Small intestine (tissue), 7 donors: ENCODE data around the gene CD248. TPM values are rescaled to one million over a fixed set of nuclear protein-coding genes. Genes with fewer than 3 reads are reported as not detected.

ENCODE experiments used
- DNase-seq, 2 donors: peaks; one replicate each; pipeline versions ENCODE4 v3.0.0 to v3.0.0-alpha.2; 2013
- FAIRE-seq: peaks from 2 replicates; lab custom pipeline; 2012; peaks lifted over from hg19 to GRCh38; lab: Jason Lieb, UNC
- H3K27ac ChIP-seq, 3 donors: one replicate each; pipeline ENCODE4 v1.5.1; 2013; ENCODE audit warnings: low read length in 2 of 3, mild to moderate bottlenecking in 2 of 3, control low read depth in 1 of 3, inconsistent platforms in 1 of 3, low read depth in 1 of 3, moderate library complexity in 1 of 3
- H3K27me3 ChIP-seq, 3 donors: one replicate each; pipeline ENCODE4 v1.6.1; 2013; ENCODE audit warnings: low read length in 3 of 3, inconsistent platforms in 1 of 3; ENCODE audit not compliant: control insufficient read depth in 3 of 3, insufficient read depth in 3 of 3
- H3K36me3 ChIP-seq, 3 donors: one replicate each; pipeline ENCODE4 v1.6.1; 2013; ENCODE audit warnings: low read length in 3 of 3, inconsistent platforms in 1 of 3, low read depth in 1 of 3, mild to moderate bottlenecking in 1 of 3, moderate library complexity in 1 of 3; ENCODE audit not compliant: control insufficient read depth in 3 of 3, insufficient read depth in 2 of 3
- H3K4me1 ChIP-seq, 3 donors: one replicate each; pipeline ENCODE4 v1.6.1; 2013; ENCODE audit warnings: low read length in 2 of 3, inconsistent platforms in 1 of 3, low read depth in 1 of 3, mild to moderate bottlenecking in 1 of 3, moderate library complexity in 1 of 3; ENCODE audit not compliant: control insufficient read depth in 3 of 3, insufficient read depth in 2 of 3
- H3K4me3 ChIP-seq, 3 donors: one replicate each; pipeline ENCODE4 v1.5.1; 2013; ENCODE audit warnings: low read length in 3 of 3, control low read depth in 1 of 3, inconsistent platforms in 1 of 3, low read depth in 1 of 3, mild to moderate bottlenecking in 1 of 3, moderate library complexity in 1 of 3
- H3K9me3 ChIP-seq, 2 donors: one replicate each; pipeline ENCODE4 v1.6.1; 2013; ENCODE audit warnings: low read depth in 1 of 2, low read length in 1 of 2; ENCODE audit not compliant: control insufficient read depth in 2 of 2, insufficient read depth in 1 of 2
- WGBS, 3 donors: extraction: QIAGEN DNeasy Blood & Tissue Kit; methylation state at CpG; one replicate each; pipeline ENCODE4 v1.1.7; 2013; 5-methylcytosine and 5-hydroxymethylcytosine counted together
- polyA plus RNA-seq, 4 donors: library from polyadenylated mRNA; stranded (reverse) in 3 of 4; unstranded in 1 of 4; fragments of 200-250 nt in 3 of 4; fragments of 120-200 nt in 1 of 4; gene quantifications; one replicate each; pipeline versions ENCODE4 v1.2.1 to v1.2.3, GENCODE V29; 2013
- donor health status: healthy with polysubstance abuse.
- donor health status: control.
- donor health status: control.
- donor health status: Bipolar disorder and iron deficiency.
- donor health status: healthy.

Gene CD248
- polyA plus RNA-seq, 4 donors: 1.6 to 35.7 (median 19.1) TPM; not detected in 1

GRCh38 chr11:66338276-66339161 lies 21.7 kb upstream of the CD248 start:
- FAIRE-seq (no peak), DNase-seq (no peak)
- Histone ChIP-seq H3K4me1 (peaks cover 0 to 17% (median 0%) of the 10 kb centered on the region in 3 donors), H3K36me3 (peaks cover 8 to 71% (median 9%) of the 10 kb centered on the region in 3 donors), H3K27me3 (no peaks in the 10 kb centered on the region), H3K4me3 (no peak overlapping the region), H3K27ac (no peak overlapping the region), H3K9me3 (no peaks in the 10 kb centered on the region)
- 82 to 88% (median 82%) methylated on average over 16 to 17 of the region's 17 CpGs for WGBS, 3 donors

GRCh38 chr11:66337103-66337899 lies 20.5 kb upstream of the CD248 start:
- Histone ChIP-seq H3K27ac (peak overlapping the region in 1 of 3 donors; percentile 86), H3K4me1 (peaks cover 0 to 17% (median 0%) of the 10 kb centered on the region in 3 donors), H3K36me3 (peaks cover 8 to 77% (median 9%) of the 10 kb centered on the region in 3 donors), H3K27me3 (no peaks in the 10 kb centered on the region), H3K4me3 (no peak overlapping the region), H3K9me3 (no peaks in the 10 kb centered on the region)
- DNase-seq (no peak), FAIRE-seq (no peak)
- 58 to 62% (median 60%) methylated on average over 17 to 18 of the region's 18 CpGs for WGBS, 3 donors

GRCh38 chr11:66336234-66337102 lies 19.6 kb upstream of the CD248 start, which contains the start of gene RIN1:
TSS of gene RIN1 (minus strand) at chr11:66336434. CDS start at chr11:66336402, 32 bp downstream.
- FAIRE-seq: no peak
- Histone ChIP-seq H3K4me1 (peaks cover 0 to 17% (median 0%) of the 10 kb centered on the region in 3 donors), H3K4me3 (peak within 1 kb of the TSS; percentile 57 to 71 (median 65)), H3K27ac (peak within 1 kb of the TSS; percentile 48 to 86 (median 55)), H3K9me3 (no peaks in the 10 kb centered on the region), H3K27me3 (no peaks in the 10 kb centered on the region), H3K36me3 (peaks cover 5 to 77% (median 8%) of the 10 kb centered on the region in 3 donors)
- peak; percentile 70 to 79 for DNase-seq
- WGBS, 3 donors: 11 to 12% (median 11%) methylated on average over 22 of the region's 22 CpGs

- H3K36me3 ChIP-seq: peaks cover 0 to 72% (median 8%) of the 10 kb centered on the region in 3 donors
- H3K4me3 ChIP-seq: peak overlapping the region; percentile 57 to 71 (median 65)
- H3K27ac ChIP-seq: peak overlapping the region; percentile 48 to 86 (median 55)
- FAIRE-seq (no peak), DNase-seq (peak in 1 of 2 donors; percentile 41)
- H3K27me3 ChIP-seq: no peaks in the 10 kb centered on the region
- peaks cover 0 to 17% (median 0%) of the 10 kb centered on the region in 3 donors for H3K4me1 ChIP-seq
- H3K9me3 ChIP-seq: no peaks in the 10 kb centered on the region
- WGBS, 3 donors: 9 to 19% (median 13%) methylated on average over 31 to 35 of the region's 35 CpGs
Observed at GRCh38 chr11:66335531-66336233, 18.8 kb upstream of the CD248 start.

- Histone ChIP-seq H3K4me1 (peaks cover 0 to 17% (median 0%) of the 10 kb centered on the region in 3 donors), H3K9me3 (no peaks in the 10 kb centered on the region), H3K27me3 (no peaks in the 10 kb centered on the region), H3K36me3 (peaks cover 0 to 64% (median 5%) of the 10 kb centered on the region in 3 donors), H3K4me3 (peak overlapping the region in 1 of 3 donors; percentile 71), H3K27ac (no peak overlapping the region)
- 85 to 91% (median 87%) methylated on average over 38 to 42 of the region's 42 CpGs for WGBS, 3 donors
- no peak for DNase-seq
- no peak for FAIRE-seq
Observed at GRCh38 chr11:66334605-66335442, 18.0 kb upstream of the CD248 start.

GRCh38 chr11:66333896-66334604 lies 17.2 kb upstream of the CD248 start:
- H3K36me3 ChIP-seq: peaks cover 0 to 56% (median 5%) of the 10 kb centered on the region in 3 donors

More at GRCh38 chr11:66333896-66334604, 17.2 kb upstream of the CD248 start:
- no peak overlapping the region for H3K4me3 ChIP-seq
- FAIRE-seq (no peak), DNase-seq (no peak)
- WGBS, 3 donors: 87 to 93% (median 90%) methylated on average over 27 to 29 of the region's 29 CpGs
- H3K9me3 ChIP-seq: no peaks in the 10 kb centered on the region
- H3K4me1 ChIP-seq: peaks cover 0 to 17% (median 0%) of the 10 kb centered on the region in 3 donors
- no peaks in the 10 kb centered on the region for H3K27me3 ChIP-seq
- no peak overlapping the region for H3K27ac ChIP-seq
